ENCODE data around the gene EXOSC10.
"Not testable (repeated sequence)": the region's sequence is repeated elsewhere in the genome, so short reads cannot be mapped to it uniquely, and the experiment has no call there.

Gene EXOSC10

DNA sequence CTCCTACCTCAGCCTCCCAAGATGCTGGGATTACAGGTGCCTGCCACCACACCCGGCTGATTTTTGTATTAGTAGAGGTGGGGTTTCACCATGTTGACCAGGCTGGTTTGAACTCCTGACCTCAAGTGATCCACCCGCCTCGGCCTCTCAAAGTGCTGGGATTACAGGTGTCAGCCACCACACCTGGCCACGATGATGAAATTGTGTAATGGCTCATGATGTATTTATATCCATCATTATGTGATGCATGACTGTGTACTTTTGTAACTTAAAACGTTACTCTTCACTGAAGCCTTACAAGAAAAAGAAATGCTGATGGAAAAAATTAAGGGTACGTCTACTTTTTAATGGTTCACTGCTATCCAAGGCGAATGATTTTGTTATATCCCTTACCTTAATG is 79.7 kb downstream of the EXOSC10 start:
- in situ Hi-C loops (cut with HindIII; ENCODE audit: low sequenced_read_pairs) = no loop called here

DNA sequence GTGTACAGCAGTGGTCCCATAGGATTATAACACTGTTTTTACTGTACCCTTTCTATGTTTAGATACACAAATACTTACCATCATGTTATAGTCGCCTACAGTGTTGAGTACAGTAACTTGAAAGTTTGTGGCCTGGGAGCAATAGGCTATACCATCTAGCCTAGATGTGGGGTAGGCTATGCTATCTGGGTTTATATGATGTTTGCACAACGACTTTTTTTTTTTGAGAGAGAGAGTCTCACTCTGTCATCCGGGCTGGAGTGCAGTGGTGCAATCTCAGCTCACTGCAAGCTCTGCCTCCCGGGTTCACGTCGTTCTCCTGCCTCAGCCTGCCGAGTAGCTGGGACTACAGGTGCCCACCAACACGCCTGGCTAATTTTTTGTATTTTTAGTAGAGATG is 80.3 kb downstream of the EXOSC10 start:
- in situ Hi-C loops (cut with HindIII; ENCODE audit: low sequenced_read_pairs) = not testable (repeated sequence)
